H9 (cell line): ENCODE measurements around the gene POC5. TPM values are rescaled to one million over a fixed set of nuclear protein-coding genes. Genes with fewer than 3 reads are reported as not detected.
"Not testable (repeated sequence)": the region's sequence is repeated elsewhere in the genome, so short reads cannot be mapped to it uniquely, and the experiment has no call there.

Experiments used
- DNase-seq: peaks from one replicate; pipeline ENCODE4 v3.0.0-alpha.2; 2017
- H2AFZ ChIP-seq: one replicate; pipeline ENCODE4 v1.6.1; 2013; ENCODE audit warnings: mild to moderate bottlenecking, low read length, control low read depth, moderate library complexity
- H2AK5ac ChIP-seq: 2 replicates; pipeline ENCODE4 v1.6.1; 2013; ENCODE audit warnings: low read length, control low read depth, mixed read lengths; ENCODE audit not compliant: insufficient read length
- H2BK120ac ChIP-seq: one replicate; pipeline ENCODE4 v1.6.1; 2013; ENCODE audit warnings: low read depth, mild to moderate bottlenecking, low read length, control low read depth, inconsistent platforms; ENCODE audit not compliant: poor library complexity, severe bottlenecking
- H2BK12ac ChIP-seq: 2 replicates; pipeline ENCODE4 v1.6.1; 2013; ENCODE audit warnings: low read length, control low read depth, mixed read lengths, low read depth; ENCODE audit not compliant: insufficient read length
- H2BK15ac ChIP-seq: 2 replicates; pipeline ENCODE4 v1.6.1; 2013; ENCODE audit warnings: low read depth, low read length, control low read depth
- H2BK20ac ChIP-seq: one replicate; pipeline ENCODE4 v1.6.1; 2013; ENCODE audit warnings: low read depth, mild to moderate bottlenecking, low read length, control low read depth, inconsistent platforms; ENCODE audit not compliant: poor library complexity, severe bottlenecking
- H2BK5ac ChIP-seq: 2 replicates; pipeline ENCODE4 v1.6.1; 2013; ENCODE audit warnings: low read length, control low read depth, mixed read lengths; ENCODE audit not compliant: insufficient read length
- H3K14ac ChIP-seq: 2 replicates; pipeline ENCODE4 v1.6.1; 2013; ENCODE audit warnings: low read length, control low read depth; ENCODE audit not compliant: insufficient read depth
- H3K18ac ChIP-seq: 2 replicates; pipeline ENCODE4 v1.6.1; 2013; ENCODE audit warnings: low read depth, mild to moderate bottlenecking, mixed read lengths, low read length, control low read depth; ENCODE audit not compliant: insufficient read length
- H3K23ac ChIP-seq: 2 replicates; pipeline ENCODE4 v1.6.1; 2013; ENCODE audit warnings: low read length, control low read depth, mixed read lengths, low read depth; ENCODE audit not compliant: insufficient read length
- H3K23me2 ChIP-seq: 2 replicates; pipeline ENCODE4 v1.6.1; 2013; ENCODE audit warnings: low read depth, mild to moderate bottlenecking, mixed read lengths, low read length, control low read depth; ENCODE audit not compliant: insufficient read length, poor library complexity, severe bottlenecking
- H3K27ac ChIP-seq: 2 replicates; pipeline ENCODE4 v1.5.1; 2013; ENCODE audit warnings: low read length, control low read depth, mixed read lengths, low read depth; ENCODE audit not compliant: insufficient read length
- H3K27me3 ChIP-seq: 2 replicates; pipeline ENCODE4 v1.6.1; 2013; ENCODE audit warnings: low read length, control low read depth, inconsistent platforms; ENCODE audit not compliant: insufficient read depth
- H3K4ac ChIP-seq: 2 replicates; pipeline ENCODE4 v1.6.1; 2013; ENCODE audit warnings: low read depth, mild to moderate bottlenecking, control low read depth, inconsistent platforms, low read length, moderate library complexity
- H3K4me1 ChIP-seq: 2 replicates; pipeline ENCODE4 v1.6.1; 2013; ENCODE audit warnings: low read length, control low read depth, inconsistent platforms; ENCODE audit not compliant: insufficient read depth
- H3K4me2 ChIP-seq: 2 replicates; pipeline ENCODE4 v1.6.1; 2013; ENCODE audit warnings: low read length, control low read depth, mixed read lengths; ENCODE audit not compliant: insufficient read length, insufficient read depth
- H3K56ac ChIP-seq: 2 replicates; pipeline ENCODE4 v1.6.1; 2013; ENCODE audit warnings: low read depth, mild to moderate bottlenecking, mixed read lengths, low read length, control low read depth; ENCODE audit not compliant: insufficient read length
- H3K79me1 ChIP-seq: 2 replicates; pipeline ENCODE4 v1.6.1; 2013; ENCODE audit warnings: low read depth, mild to moderate bottlenecking, moderate library complexity, low read length, control low read depth, inconsistent platforms; ENCODE audit not compliant: insufficient read depth, poor library complexity, severe bottlenecking
- H3K79me2 ChIP-seq: 2 replicates; pipeline ENCODE4 v1.6.1; 2013; ENCODE audit warnings: low read length, control low read depth, inconsistent platforms; ENCODE audit not compliant: insufficient read depth
- H3K9ac ChIP-seq: 2 replicates; pipeline ENCODE4 v1.6.1; 2013; ENCODE audit warnings: low read length, control low read depth, mixed read lengths; ENCODE audit not compliant: insufficient read length; ENCODE audit errors: extremely low read depth
- H3K9me3 ChIP-seq: one replicate; pipeline ENCODE4 v1.6.1; 2013; ENCODE audit warnings: low read depth, low read length, inconsistent platforms; ENCODE audit not compliant: control insufficient read depth
- H3T11ph ChIP-seq: one replicate; pipeline ENCODE4 v1.6.1; 2013; ENCODE audit warnings: mild to moderate bottlenecking, low read length, control low read depth, inconsistent platforms
- H4K20me1 ChIP-seq: one replicate; pipeline ENCODE4 v1.6.1; 2013; ENCODE audit not compliant: control insufficient read depth, insufficient read length, insufficient read depth
- H4K5ac ChIP-seq: 2 replicates; pipeline ENCODE4 v1.6.1; 2013; ENCODE audit warnings: low read depth, mild to moderate bottlenecking, mixed read lengths, low read length, control low read depth; ENCODE audit not compliant: insufficient read length
- H4K8ac ChIP-seq: replicated peaks from 2 replicates; pipeline ENCODE4 v1.6.1; 2013; ENCODE audit warnings: low read length, control low read depth, mixed read lengths, low read depth; ENCODE audit not compliant: insufficient read length
- H4K91ac ChIP-seq: 2 replicates; pipeline ENCODE4 v1.6.1; 2013; ENCODE audit warnings: low read depth, mild to moderate bottlenecking, moderate library complexity, mixed read lengths, low read length, control low read depth; ENCODE audit not compliant: insufficient read length
- H3K27ac Mint-ChIP-seq, 3 experiments: 2 replicates in 2 of 3; 3 replicates in 1 of 3; pipeline ENCODE4 v1.8.0; 2020 to 2021; ENCODE audit warnings: mixed read lengths in 3 of 3, mild to moderate bottlenecking in 1 of 3, moderate library complexity in 1 of 3
- H3K27me3 Mint-ChIP-seq: 2 replicates; pipeline ENCODE4 v1.8.0; 2021; ENCODE audit warnings: low read depth, mild to moderate bottlenecking, moderate library complexity, mixed read lengths
- H3K36me3 Mint-ChIP-seq, 3 experiments: 2 replicates in 2 of 3; 3 replicates in 1 of 3; pipeline ENCODE4 v1.8.0; 2020 to 2021; ENCODE audit warnings: low read depth in 3 of 3, mixed read lengths in 3 of 3; ENCODE audit not compliant: insufficient read depth in 1 of 3
- H3K4me1 Mint-ChIP-seq, 2 experiments: 2 replicates each; pipeline ENCODE4 v1.8.0; 2020; ENCODE audit warnings: mixed read lengths in 2 of 2
- H3K4me3 Mint-ChIP-seq, 2 experiments: 2 replicates in 1 of 2; 3 replicates in 1 of 2; pipeline ENCODE4 v1.8.0; 2020 to 2021; ENCODE audit warnings: mild to moderate bottlenecking in 2 of 2, mixed read lengths in 2 of 2, moderate library complexity in 1 of 2
- H3K9me3 Mint-ChIP-seq, 2 experiments: 2 replicates in 1 of 2; 3 replicates in 1 of 2; pipeline ENCODE4 v1.8.0; 2020; ENCODE audit warnings: mild to moderate bottlenecking in 2 of 2, mixed read lengths in 2 of 2, moderate library complexity in 1 of 2
- WGBS: extraction: QIAGEN DNeasy Blood & Tissue Kit; methylation state at CpG from one replicate; pipeline ENCODE4 v1.1.7; 2013; ENCODE audit warnings: missing lambda C conversion rate, low lambda C conversion rate, mixed read lengths; ENCODE audit not compliant: insufficient read length; ENCODE audit errors: extremely low coverage; 5-methylcytosine and 5-hydroxymethylcytosine counted together
- total RNA-seq: library from RNA; stranded (reverse); gene quantifications from 2 replicates; pipeline ENCODE4 v1.2.1, GENCODE V29; 2021
- TF ChIP-seq, protein P1 (sequence below): fragments of 200-600 bp; sonication (generic); conservative IDR thresholded peaks from 3 replicates; pipeline ENCODE4 v1.8.0; 2021; ENCODE audit warnings: antibody characterized with exemption, mild to moderate bottlenecking

POC5 gene
- total RNA-seq, 1 experiment from 2014 or later, result 12.2 TPM

DNA sequence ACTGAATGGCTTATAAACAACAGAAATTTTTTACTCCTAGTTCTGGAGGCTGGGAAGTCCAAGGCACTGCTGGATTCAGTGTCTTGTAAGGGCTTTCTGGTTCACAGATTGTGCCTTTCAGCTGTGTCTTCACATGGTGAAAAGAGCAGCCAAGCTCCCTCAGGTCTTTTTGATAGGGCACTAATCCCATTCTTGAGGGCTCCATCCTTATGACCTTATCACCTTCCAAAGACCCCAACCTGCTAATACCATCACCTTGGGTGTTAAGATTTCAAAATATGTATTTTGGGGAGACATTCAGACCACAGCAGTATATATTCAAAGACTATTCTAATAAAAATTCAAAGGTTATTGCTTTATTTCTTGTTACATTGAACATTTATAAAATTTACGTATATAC lies 16.5 kb upstream of the POC5 start:
- H3K27ac ChIP-seq, result no peak overlapping the region
- no peak overlapping the region for H2BK120ac ChIP-seq
- H2BK15ac ChIP-seq, result no peak overlapping the region
- H4K5ac ChIP-seq, result no peak overlapping the region
- no peak overlapping the region for H3K18ac ChIP-seq
- H2AFZ ChIP-seq, result no peak overlapping the region
- no peak overlapping the region for H3K9ac ChIP-seq
- H4K8ac ChIP-seq, result no peak overlapping the region
- no peak overlapping the region for H3K4ac ChIP-seq
- WGBS, result no CpG with 5 or more reads among the region's 1 CpG
- no peaks in the 10 kb centered on the region for H3K9me3 Mint-ChIP-seq
- no peaks in the 10 kb centered on the region; a peak in 1 of 4 replicates for H3K4me1 Mint-ChIP-seq
- TF ChIP-seq, protein P1, sequence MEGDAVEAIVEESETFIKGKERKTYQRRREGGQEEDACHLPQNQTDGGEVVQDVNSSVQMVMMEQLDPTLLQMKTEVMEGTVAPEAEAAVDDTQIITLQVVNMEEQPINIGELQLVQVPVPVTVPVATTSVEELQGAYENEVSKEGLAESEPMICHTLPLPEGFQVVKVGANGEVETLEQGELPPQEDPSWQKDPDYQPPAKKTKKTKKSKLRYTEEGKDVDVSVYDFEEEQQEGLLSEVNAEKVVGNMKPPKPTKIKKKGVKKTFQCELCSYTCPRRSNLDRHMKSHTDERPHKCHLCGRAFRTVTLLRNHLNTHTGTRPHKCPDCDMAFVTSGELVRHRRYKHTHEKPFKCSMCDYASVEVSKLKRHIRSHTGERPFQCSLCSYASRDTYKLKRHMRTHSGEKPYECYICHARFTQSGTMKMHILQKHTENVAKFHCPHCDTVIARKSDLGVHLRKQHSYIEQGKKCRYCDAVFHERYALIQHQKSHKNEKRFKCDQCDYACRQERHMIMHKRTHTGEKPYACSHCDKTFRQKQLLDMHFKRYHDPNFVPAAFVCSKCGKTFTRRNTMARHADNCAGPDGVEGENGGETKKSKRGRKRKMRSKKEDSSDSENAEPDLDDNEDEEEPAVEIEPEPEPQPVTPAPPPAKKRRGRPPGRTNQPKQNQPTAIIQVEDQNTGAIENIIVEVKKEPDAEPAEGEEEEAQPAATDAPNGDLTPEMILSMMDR, result no peak
- no peaks in the 10 kb centered on the region for H3K79me1 ChIP-seq
- no peak overlapping the region for H3K4me2 ChIP-seq
- no peaks in the 10 kb centered on the region for H3K79me2 ChIP-seq
- H3K23ac ChIP-seq, result no peak overlapping the region
- H3K14ac ChIP-seq, result no peak overlapping the region
- peaks cover 0 to 2% (median 0%) of the 10 kb centered on the region in 3 experiments; a peak in 1 of 7 replicates for H3K36me3 Mint-ChIP-seq
- no peak overlapping the region for H2BK12ac ChIP-seq
- H2AK5ac ChIP-seq, result no peak overlapping the region
- H2BK5ac ChIP-seq, result no peak overlapping the region
- H4K91ac ChIP-seq, result no peak overlapping the region
- no peak for DNase-seq
- no peak overlapping the region for H3K56ac ChIP-seq
- no peaks in the 10 kb centered on the region for H3K27me3 ChIP-seq
- H3K9me3 ChIP-seq, result no peaks in the 10 kb centered on the region
- no peaks in the 10 kb centered on the region for H3K23me2 ChIP-seq
- no peak overlapping the region for H3K27ac Mint-ChIP-seq
- no peak overlapping the region for H3T11ph ChIP-seq
- no peaks in the 10 kb centered on the region for H4K20me1 ChIP-seq
- H3K4me3 Mint-ChIP-seq, result no peak overlapping the region
- no peaks in the 10 kb centered on the region for H3K4me1 ChIP-seq
- H3K27me3 Mint-ChIP-seq, result no peaks in the 10 kb centered on the region
- H2BK20ac ChIP-seq, result no peak overlapping the region

DNA sequence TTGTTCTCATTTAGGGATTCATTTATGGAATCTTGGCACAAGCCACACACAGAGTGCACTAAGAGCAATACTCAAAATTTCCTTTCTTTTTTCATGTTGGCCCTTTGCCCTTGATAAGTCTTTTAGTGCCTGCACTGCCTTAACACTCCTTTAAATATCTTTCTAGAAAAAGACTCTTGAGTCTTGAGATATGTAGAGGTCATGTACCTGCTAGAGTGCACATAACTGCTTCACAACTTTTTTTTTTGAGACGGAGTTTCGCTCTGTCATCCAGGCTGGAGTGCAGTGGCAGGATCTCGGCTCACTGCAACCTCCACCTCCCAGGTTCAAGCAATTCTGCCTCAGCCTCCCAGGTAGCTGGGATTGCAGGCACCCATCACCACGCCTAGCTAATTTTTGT lies 14.3 kb upstream of the POC5 start:
- H2BK120ac ChIP-seq, H4K20me1 ChIP-seq, H3K9me3 Mint-ChIP-seq, H3K27me3 Mint-ChIP-seq, H3K4ac ChIP-seq, H2BK20ac ChIP-seq, H3K27ac Mint-ChIP-seq, H2BK5ac ChIP-seq, H2AFZ ChIP-seq, H4K8ac ChIP-seq, DNase-seq, H3K4me1 Mint-ChIP-seq, H2AK5ac ChIP-seq, H3K23ac ChIP-seq, H3K9me3 ChIP-seq, H4K91ac ChIP-seq, H3K27me3 ChIP-seq, H3K23me2 ChIP-seq, H3K4me2 ChIP-seq, H3K9ac ChIP-seq, H2BK15ac ChIP-seq, H4K5ac ChIP-seq, H3T11ph ChIP-seq, H2BK12ac ChIP-seq, H3K36me3 Mint-ChIP-seq, H3K14ac ChIP-seq, H3K27ac ChIP-seq, H3K79me2 ChIP-seq, H3K4me3 Mint-ChIP-seq, H3K56ac ChIP-seq, H3K4me1 ChIP-seq, H3K18ac ChIP-seq, H3K79me1 ChIP-seq: not testable (repeated sequence)
- no CpG with 5 or more reads among the region's 4 CpGs for WGBS
